Nephron progenitor cell (in vitro differentiated cells): Measurements from ENCODE around the gene DPH2.

ENCODE experiments used
- DNase-seq: peaks from one replicate; pipeline ENCODE4 v3.0.0; 2021
- H3K27ac Mint-ChIP-seq: 2 replicates; pipeline ENCODE4 v1.8.0; 2021; ENCODE audit warnings: mild to moderate bottlenecking, moderate library complexity, mixed read lengths
- H3K27me3 Mint-ChIP-seq: 2 replicates; pipeline ENCODE4 v1.8.0; 2021; ENCODE audit warnings: mild to moderate bottlenecking, low read depth, mixed read lengths; ENCODE audit not compliant: poor library complexity
- H3K36me3 Mint-ChIP-seq: 2 replicates; pipeline ENCODE4 v1.8.0; 2021; ENCODE audit warnings: low read depth, mixed read lengths
- H3K4me1 Mint-ChIP-seq: 2 replicates; pipeline ENCODE4 v1.8.0; 2021; ENCODE audit warnings: mixed read lengths
- H3K4me3 Mint-ChIP-seq: 2 replicates; pipeline ENCODE4 v1.8.0; 2021; ENCODE audit warnings: mild to moderate bottlenecking, moderate library complexity, mixed read lengths
- H3K9me3 Mint-ChIP-seq: 2 replicates; pipeline ENCODE4 v1.8.0; 2021; ENCODE audit warnings: mild to moderate bottlenecking, moderate library complexity, mixed read lengths
- CTCF ChIP-seq: fragments of 200-600 bp; sonication (generic); IDR thresholded peaks from 2 replicates; pipeline ENCODE4 v1.5.0; 2021; ENCODE audit warnings: antibody characterized with exemption

The DPH2 gene

GRCh38 chr1:43981135-43981491 lies 11.3 kb downstream of the DPH2 start:
- Mint-ChIP-seq H3K36me3 (peaks cover 39% of the 10 kb centered on the region), H3K27ac (no peak overlapping the region), H3K4me3 (no peak overlapping the region), H3K9me3 (no peaks in the 10 kb centered on the region), H3K4me1 (peaks cover 80% of the 10 kb centered on the region), H3K27me3 (no peaks in the 10 kb centered on the region)
- TF ChIP-seq CTCF: no peak
- no peak for DNase-seq

GRCh38 chr1:43981636-43982035 lies 11.8 kb downstream of the DPH2 start:
- Mint-ChIP-seq H3K27me3 (no peaks in the 10 kb centered on the region), H3K4me1 (peaks cover 80% of the 10 kb centered on the region), H3K9me3 (no peaks in the 10 kb centered on the region), H3K4me3 (peak overlapping the region; percentile 44), H3K27ac (no peak overlapping the region), H3K36me3 (peaks cover 35% of the 10 kb centered on the region)
- TF ChIP-seq CTCF: no peak
- DNase-seq: no peak

- Mint-ChIP-seq H3K36me3 (peaks cover 29% of the 10 kb centered on the region), H3K4me1 (peaks cover 80% of the 10 kb centered on the region), H3K27ac (peak overlapping the region; percentile 98), H3K27me3 (no peaks in the 10 kb centered on the region), H3K9me3 (no peaks in the 10 kb centered on the region), H3K4me3 (peak overlapping the region; percentile 54)
- TF ChIP-seq CTCF: no peak
- DNase-seq: no peak
Measured at GRCh38 chr1:43982241-43982640, 12.4 kb downstream of the DPH2 start.

GRCh38 chr1:43982808-43983207 lies 13.0 kb downstream of the DPH2 start:
- TF ChIP-seq CTCF: no peak
- peak overlapping the region; percentile 54 for H3K4me3 Mint-ChIP-seq
- no peaks in the 10 kb centered on the region for H3K9me3 Mint-ChIP-seq
- H3K4me1 Mint-ChIP-seq: peaks cover 80% of the 10 kb centered on the region
- no peak for DNase-seq
- H3K27ac Mint-ChIP-seq: peak overlapping the region; percentile 98
- peaks cover 23% of the 10 kb centered on the region for H3K36me3 Mint-ChIP-seq
- H3K27me3 Mint-ChIP-seq: no peaks in the 10 kb centered on the region

GRCh38 chr1:43983253-43983899 lies 13.6 kb downstream of the DPH2 start:
- no peaks in the 10 kb centered on the region for H3K9me3 Mint-ChIP-seq
- no peak for TF ChIP-seq CTCF
- H3K27me3 Mint-ChIP-seq: no peaks in the 10 kb centered on the region
- DNase-seq: no peak
- peak overlapping the region; percentile 98 for H3K27ac Mint-ChIP-seq
- H3K4me1 Mint-ChIP-seq: peaks cover 74% of the 10 kb centered on the region
- H3K36me3 Mint-ChIP-seq: peaks cover 19% of the 10 kb centered on the region
- H3K4me3 Mint-ChIP-seq: peak overlapping the region; percentile 54

- Mint-ChIP-seq H3K9me3 (no peaks in the 10 kb centered on the region), H3K27me3 (peaks cover 4% of the 10 kb centered on the region), H3K4me1 (peaks cover 67% of the 10 kb centered on the region), H3K27ac (no peak overlapping the region), H3K4me3 (no peak overlapping the region), H3K36me3 (peaks cover 19% of the 10 kb centered on the region)
- no peak for DNase-seq
- TF ChIP-seq CTCF: no peak
Measured at GRCh38 chr1:43984855-43985254, 15.0 kb downstream of the DPH2 start.
